GM15510 (cell line): ENCODE data around the gene NTN4.

ENCODE experiments used
- POLR2A ChIP-seq: IDR thresholded peaks from 3 replicates; pipeline ENCODE4 v1.6.1; 2011; ENCODE audit warnings: borderline replicate concordance; ENCODE audit not compliant: insufficient read length; ENCODE audit errors: extremely low read depth

Gene NTN4

DNA sequence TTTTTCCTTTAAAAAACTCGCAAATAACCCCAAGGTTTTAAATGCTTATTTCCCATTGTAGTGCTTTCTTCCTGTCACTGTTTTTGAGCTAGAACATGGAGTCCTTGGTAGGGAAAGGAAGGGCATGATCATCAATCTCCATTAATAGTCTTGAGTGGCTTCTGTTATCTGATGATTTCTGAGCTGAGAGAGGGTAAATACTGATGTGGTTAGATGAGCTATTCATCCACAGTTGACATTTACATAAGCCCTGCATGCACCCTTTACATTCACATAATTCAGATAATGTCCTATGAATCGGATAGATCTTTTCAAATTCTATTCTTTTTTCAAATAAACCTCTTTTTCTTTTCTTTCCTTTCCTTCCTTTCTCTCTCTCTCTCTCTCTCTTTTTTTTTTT is 81.4 kb downstream of the NTN4 start:
- TF ChIP-seq POLR2A, result no peak

- no peak for TF ChIP-seq POLR2A
These were observed 85.4 kb downstream of the NTN4 start for GRCh38 chr12:95705143-95705542.

DNA sequence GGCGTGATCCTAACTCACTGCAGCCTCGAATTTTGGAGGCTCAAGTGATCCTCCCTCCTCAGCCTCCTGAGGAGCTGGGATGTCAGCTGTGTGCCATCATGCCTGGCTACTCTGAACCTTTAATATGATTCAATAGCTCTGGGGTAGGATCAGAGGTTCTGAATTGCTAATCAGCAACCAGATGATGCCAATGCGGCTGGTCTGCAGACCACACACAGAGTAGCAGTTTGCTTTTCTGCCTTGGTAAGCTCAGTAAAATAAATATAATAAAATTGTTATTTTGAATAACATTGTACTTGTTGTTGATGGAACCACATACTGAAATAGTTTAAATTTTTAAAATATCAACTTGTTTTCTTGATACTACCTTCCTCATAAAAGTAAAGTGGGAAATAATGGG is 86.6 kb downstream of the NTN4 start:
- no peak for TF ChIP-seq POLR2A

DNA sequence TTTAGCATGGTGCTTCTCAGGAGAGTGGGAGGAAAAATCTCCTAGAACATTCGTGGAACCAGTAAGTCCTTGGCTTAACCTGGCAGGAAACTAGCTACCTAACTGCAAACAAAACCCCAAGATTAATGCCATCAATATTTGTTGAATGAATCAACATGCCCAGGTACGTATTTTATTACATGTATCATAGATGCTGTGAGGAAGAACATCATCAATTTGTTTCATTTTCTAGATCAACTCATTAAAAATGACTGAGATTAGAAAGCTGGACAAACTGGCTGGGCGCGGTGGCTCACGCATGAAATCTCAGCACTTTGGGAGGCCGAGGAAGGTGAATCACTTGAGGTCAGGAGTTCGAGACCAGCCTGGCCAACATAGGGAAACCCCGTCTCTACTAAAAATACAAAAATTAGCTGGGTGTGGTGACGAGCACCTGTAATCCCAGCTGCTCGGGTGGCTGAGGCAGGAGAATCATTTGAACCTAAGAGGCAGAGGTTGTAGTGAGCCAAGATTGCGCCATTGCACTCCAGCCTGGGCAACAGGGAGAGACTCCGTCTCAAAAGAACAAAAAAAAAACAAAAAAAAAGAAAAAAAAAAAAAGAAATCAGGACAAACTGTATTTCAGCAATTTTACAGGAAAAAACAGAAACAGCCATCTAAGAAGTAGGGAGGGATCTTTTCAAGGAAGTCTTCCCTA is 88.7 kb downstream of the NTN4 start:
- TF ChIP-seq POLR2A, result no peak

DNA sequence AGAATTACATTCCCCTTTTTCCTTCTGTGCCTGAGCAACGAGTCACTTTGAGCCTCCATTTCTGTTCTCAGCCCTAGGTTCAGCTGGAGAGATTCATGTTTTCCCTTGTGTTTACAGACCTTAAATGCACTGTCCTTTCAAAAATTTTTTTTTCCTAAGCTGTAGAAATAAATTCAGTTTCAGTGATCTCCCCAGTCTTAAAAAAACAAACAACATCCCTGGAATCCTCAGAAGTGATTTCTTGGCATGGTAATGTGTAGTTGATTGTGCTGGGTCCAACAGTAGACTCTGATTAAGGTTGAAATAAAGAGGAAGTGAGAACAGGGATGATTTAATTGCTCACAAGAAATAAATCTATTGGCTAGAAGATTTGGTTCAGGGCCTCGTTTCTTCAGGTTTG is 89.3 kb downstream of the NTN4 start:
- no peak for TF ChIP-seq POLR2A

DNA sequence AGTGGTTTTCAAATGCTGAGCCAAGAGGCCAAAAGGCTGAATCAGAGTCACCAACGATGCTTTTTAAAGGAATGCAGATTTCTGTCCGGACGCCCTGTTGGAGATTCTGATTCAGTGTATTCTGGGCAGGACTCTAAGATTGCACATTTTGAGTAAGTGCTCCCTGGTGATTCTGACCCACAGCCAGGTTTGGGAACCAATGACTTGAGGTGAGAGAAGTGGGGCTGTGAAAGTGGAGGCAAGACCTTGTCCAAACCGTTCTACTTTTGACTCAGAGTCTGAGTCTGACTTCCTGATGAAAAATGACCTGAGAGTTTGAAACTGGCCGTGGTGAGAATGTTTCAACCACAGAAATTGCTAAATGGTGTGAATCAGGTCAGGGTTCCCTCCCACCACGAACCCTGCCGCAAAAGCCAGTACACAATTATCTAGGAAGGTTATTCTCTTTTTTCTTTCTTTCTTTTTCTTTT is 90.2 kb downstream of the NTN4 start:
- no peak for TF ChIP-seq POLR2A

- TF ChIP-seq POLR2A, result no peak
These were observed 91.0 kb downstream of the NTN4 start for GRCh38 chr12:95699579-95699978.

GRCh38 chr12:95694136-95694535 is 96.4 kb downstream of the NTN4 start:
- TF ChIP-seq POLR2A, result no peak

- TF ChIP-seq POLR2A, result no peak
These were observed 96.9 kb downstream of the NTN4 start for GRCh38 chr12:95693689-95694088.

DNA sequence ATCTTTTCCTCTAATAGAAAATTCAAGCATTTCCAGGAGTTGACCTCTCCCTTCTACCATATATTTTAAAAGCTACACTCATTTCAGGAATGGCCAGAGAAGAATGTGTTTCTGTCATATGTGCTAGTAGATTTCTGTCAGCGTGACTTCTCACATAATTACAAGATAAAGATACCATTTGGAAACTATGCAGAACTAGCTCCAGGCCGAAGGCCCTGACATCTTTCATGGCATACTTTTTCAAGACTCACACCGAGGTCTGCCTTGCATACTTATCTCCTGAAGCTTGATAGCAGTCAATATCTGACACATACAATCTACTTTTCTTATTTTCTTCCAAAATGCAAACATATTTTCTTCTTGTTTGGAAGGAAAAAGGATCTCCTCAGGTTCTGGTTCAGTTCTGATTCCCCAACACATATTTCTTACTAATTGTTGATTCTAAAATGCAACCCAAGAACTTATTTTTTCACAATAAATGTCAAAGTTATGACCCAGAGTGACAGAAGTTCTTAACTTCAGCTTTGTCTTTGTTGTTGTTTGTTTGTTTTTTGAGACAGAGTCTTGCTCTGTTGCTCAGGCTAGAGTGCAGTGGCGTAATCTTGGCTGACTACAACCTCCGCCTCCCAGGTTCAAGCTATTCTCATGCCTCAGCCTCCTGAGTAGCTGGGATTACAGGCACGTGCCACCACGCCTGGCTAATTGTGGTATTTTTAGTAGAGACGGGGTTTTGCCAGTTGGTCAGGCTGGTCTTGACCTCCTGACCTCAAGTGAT is 99.5 kb downstream of the NTN4 start:
- no peak for TF ChIP-seq POLR2A

GRCh38 chr12:95687937-95688336 is 102.6 kb downstream of the NTN4 start:
- no peak for TF ChIP-seq POLR2A

DNA sequence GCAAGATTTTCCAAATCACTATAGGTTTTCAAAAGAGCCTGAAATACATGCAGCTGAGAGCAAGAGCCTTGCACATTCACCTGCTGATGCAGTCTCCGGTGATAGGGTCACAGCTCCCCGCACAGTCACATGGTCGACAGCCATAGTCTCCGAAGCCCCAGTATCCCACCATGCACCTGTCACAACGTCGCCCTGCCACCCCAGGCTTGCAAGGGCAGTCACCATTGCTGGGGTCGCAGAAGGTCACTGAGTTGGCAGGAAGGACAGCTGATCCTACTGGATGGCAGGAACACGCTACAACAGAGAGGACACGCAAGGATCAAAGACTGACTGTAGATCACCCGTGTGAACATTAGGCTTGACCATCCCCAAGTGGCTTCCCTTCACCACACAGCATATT is 107.1 kb downstream of the NTN4 start:
- TF ChIP-seq POLR2A, result no peak

DNA sequence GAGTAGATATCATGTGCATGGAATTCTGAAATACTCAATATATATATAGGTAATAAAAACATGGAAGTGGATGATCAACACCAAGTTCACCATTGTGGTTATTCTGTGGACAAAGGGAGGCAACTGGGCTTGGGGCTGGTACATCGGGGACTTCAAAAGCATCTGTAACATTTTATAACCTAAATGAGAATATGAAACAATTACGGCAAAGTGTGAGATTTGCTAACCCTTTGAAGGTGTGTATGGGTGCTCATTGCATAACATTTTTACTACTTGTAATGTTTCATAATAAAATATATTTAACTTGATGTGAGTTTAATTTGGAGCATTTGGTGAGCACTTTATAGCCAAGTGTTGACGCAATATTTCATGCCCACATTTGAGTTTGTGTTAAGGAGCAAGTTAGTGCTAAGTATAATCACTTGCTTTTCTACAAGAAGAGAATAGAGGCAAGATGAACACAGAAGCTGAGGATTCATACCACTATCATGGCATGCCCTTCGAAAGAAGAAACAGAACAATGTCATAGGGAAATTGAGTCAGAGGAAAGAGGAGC is 109.3 kb downstream of the NTN4 start:
- no peak for TF ChIP-seq POLR2A

DNA sequence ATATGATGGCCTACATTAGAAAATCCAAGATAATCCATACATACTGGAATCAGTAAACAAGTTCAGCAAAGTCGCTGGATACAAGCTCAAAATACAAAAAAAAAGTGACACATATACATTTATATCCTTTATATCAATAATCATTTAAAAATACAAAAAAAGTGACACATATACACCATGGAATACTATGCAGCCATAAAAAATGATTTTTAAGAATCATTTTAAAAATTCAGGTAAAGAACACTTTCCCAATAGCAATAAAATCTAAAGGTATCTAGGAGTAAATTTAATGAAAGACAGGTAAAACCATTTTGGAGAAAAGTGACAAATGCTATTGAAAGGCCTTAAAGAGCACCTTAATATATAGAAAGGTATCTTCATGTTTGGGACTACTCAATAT is 111.9 kb downstream of the NTN4 start:
- no peak for TF ChIP-seq POLR2A

DNA sequence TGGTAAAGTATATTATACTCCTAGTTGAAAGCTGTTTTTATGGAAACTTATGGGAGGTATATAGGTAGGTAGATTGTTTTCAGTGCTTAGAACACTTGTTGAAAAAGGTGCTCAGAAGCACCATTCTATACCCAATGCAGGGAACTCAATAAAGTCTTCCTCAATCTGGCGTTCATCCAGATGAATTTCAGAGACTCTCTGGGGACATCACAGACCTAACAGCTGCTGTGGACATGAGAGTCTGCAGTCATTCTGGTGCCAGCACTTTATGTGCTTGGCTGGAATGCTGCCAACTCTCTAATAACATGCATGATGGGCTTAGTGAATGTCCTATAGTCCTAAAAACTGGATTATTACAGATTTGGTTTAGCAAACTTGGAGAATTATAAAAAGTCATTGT is 115.9 kb downstream of the NTN4 start:
- no peak for TF ChIP-seq POLR2A

GRCh38 chr12:95674163-95674562 is 116.4 kb downstream of the NTN4 start:
- no peak for TF ChIP-seq POLR2A
